ENCODE measurements around the gene MIEN1. TPM values are rescaled to one million over a fixed set of nuclear protein-coding genes. Genes with fewer than 3 reads are reported as not detected.
"Not testable (repeated sequence)": the region's sequence is repeated elsewhere in the genome, so short reads cannot be mapped to it uniquely, and the experiment has no call there.

MIEN1 gene
- 10 to 100 TPM; 39.4 to 40.1 TPM for total RNA-seq

GRCh38 chr17:39730095-39730921, at the start of gene MIEN1:
Gene MIEN1 (minus strand): TSS chr17:39730532. CDS start chr17:39730495, 37 bp downstream.
- Mint-ChIP-seq H3K27ac (peak within 1 kb of the TSS; percentile 79), H3K27me3 (ENCODE audit: low read depth) (no peaks in the 10 kb centered on the region), H3K9me3 (no peaks in the 10 kb centered on the region), H3K4me1 (ENCODE audit: low read depth) (peaks cover 18% of the 10 kb centered on the region), H3K4me3 (peak within 1 kb of the TSS; percentile 95 to 97), H3K36me3 (ENCODE audit: insufficient read depth in 2 of 2) (peaks cover 0 to 3% of the 10 kb centered on the region in 2 donors)
- ATAC-seq (replicated peaks in 1 of 2) = peak; percentile 95 to 96
- peak; percentile 94 to 98 for DNase-seq

- Mint-ChIP-seq H3K4me3 (peak overlapping the region; percentile 81 to 99), H3K27ac (peak overlapping the region; percentile 98), H3K27me3 (ENCODE audit: low read depth) (no peaks in the 10 kb centered on the region), H3K36me3 (ENCODE audit: insufficient read depth in 2 of 2) (peaks cover 12 to 31% of the 10 kb centered on the region in 2 donors), H3K9me3 (no peaks in the 10 kb centered on the region), H3K4me1 (ENCODE audit: low read depth) (peaks cover 89% of the 10 kb centered on the region)
- peak; percentile 78 to 85 for ATAC-seq (replicated peaks in 1 of 2)
- DNase-seq = no peak
Observed at GRCh38 chr17:39777534-39778365, 47.4 kb upstream of the MIEN1 start.

DNA sequence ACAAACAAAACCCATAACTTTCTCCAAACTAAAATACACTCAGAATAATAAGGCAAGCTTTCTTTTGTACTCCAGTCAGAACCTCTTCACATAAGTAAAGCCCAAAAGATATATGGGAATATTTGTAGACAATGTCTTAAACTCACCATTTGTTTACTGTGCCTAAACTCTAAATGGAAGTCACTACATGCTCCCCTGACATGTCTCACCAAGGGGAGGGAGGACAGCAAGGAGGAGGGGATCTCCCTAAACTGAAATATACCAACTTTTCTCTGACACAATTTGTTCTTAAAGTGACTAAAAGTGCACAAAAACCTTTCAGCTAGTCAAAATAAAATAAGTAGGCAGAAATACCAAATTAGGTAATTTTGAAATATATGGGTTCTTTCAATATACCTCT, 45.9 kb upstream of the MIEN1 start:
- peak in 1 of 2 donors; percentile 34 for DNase-seq
- Mint-ChIP-seq H3K27ac (peak overlapping the region; percentile 98), H3K27me3 (ENCODE audit: low read depth) (no peaks in the 10 kb centered on the region), H3K4me3 (peak overlapping the region; percentile 81 to 99), H3K9me3 (no peaks in the 10 kb centered on the region), H3K36me3 (ENCODE audit: insufficient read depth in 2 of 2) (peaks cover 16 to 33% of the 10 kb centered on the region in 2 donors), H3K4me1 (ENCODE audit: low read depth) (peaks cover 89% of the 10 kb centered on the region)
- peak; percentile 28 to 31 for ATAC-seq (replicated peaks in 1 of 2)

DNA sequence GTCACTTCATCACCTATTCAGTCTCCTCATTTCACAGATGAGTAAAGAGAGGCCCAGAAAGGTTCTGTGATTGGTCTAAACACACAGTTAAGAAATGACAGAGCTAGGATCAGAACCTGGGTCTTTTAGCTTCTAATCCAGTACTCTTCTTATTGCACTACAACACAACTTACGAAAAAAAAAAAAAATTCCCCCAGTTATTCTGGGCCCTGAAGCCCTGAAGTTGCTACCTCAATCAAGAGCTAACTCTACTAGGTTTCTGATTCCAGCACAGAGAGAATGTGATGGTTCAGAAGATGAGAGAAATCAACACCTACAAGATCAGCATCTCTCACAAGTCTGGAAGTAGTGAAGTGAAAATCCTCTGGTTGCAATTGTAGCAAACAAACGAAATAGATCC, 44.7 kb upstream of the MIEN1 start:
- peaks cover 16 to 31% of the 10 kb centered on the region in 2 donors for H3K36me3 Mint-ChIP-seq (ENCODE audit: insufficient read depth in 2 of 2)
- DNase-seq (no peak), ATAC-seq (replicated peaks in 1 of 2) (peak; percentile 16 to 42)
- peak overlapping the region; percentile 98 for H3K27ac Mint-ChIP-seq
- H3K9me3 Mint-ChIP-seq = no peaks in the 10 kb centered on the region
- no peaks in the 10 kb centered on the region for H3K27me3 Mint-ChIP-seq (ENCODE audit: low read depth)
- H3K4me3 Mint-ChIP-seq = peak overlapping the region; percentile 81 to 99
- peaks cover 92% of the 10 kb centered on the region for H3K4me1 Mint-ChIP-seq (ENCODE audit: low read depth)

DNA sequence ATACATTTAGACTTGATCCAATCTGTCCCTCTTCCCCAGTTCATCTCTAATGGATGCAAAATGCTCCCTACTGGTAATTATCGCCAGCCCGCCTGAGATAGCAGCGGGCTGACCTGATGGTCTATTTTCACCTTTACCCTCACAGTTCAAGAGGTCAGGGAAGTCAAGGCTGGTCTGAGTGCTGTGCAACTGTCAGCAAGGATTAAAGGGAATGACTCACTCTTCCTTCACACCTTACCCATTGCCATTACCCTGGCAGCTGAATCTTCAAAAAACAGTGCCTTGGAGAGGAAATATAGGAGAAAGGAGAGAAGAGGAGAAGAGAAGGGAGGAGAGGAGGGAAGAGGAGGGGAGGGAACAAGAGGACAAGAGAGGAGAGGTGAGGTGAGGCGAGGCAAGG, 43.7 kb upstream of the MIEN1 start:
- ATAC-seq (replicated peaks in 1 of 2) = no peak
- peak overlapping the region; percentile 98 for H3K27ac Mint-ChIP-seq
- no peak for DNase-seq
- peaks cover 17 to 31% of the 10 kb centered on the region in 2 donors for H3K36me3 Mint-ChIP-seq (ENCODE audit: insufficient read depth in 2 of 2)
- H3K4me3 Mint-ChIP-seq = peak overlapping the region; percentile 64 to 83
- no peaks in the 10 kb centered on the region for H3K9me3 Mint-ChIP-seq
- H3K4me1 Mint-ChIP-seq (ENCODE audit: low read depth) = peaks cover 96% of the 10 kb centered on the region
- no peaks in the 10 kb centered on the region for H3K27me3 Mint-ChIP-seq (ENCODE audit: low read depth)

GRCh38 chr17:39772987-39773934, 42.9 kb upstream of the MIEN1 start:
- no peaks in the 10 kb centered on the region for H3K27me3 Mint-ChIP-seq (ENCODE audit: low read depth)
- H3K4me1 Mint-ChIP-seq (ENCODE audit: low read depth) = peaks cover 97% of the 10 kb centered on the region
- H3K36me3 Mint-ChIP-seq (ENCODE audit: insufficient read depth in 2 of 2) = peaks cover 17 to 36% of the 10 kb centered on the region in 2 donors
- H3K4me3 Mint-ChIP-seq = peak overlapping the region; percentile 58 to 83
- peak overlapping the region; percentile 98 for H3K27ac Mint-ChIP-seq
- H3K9me3 Mint-ChIP-seq = no peaks in the 10 kb centered on the region
- ATAC-seq (replicated peaks in 1 of 2) (no peak), DNase-seq (no peak)

DNA sequence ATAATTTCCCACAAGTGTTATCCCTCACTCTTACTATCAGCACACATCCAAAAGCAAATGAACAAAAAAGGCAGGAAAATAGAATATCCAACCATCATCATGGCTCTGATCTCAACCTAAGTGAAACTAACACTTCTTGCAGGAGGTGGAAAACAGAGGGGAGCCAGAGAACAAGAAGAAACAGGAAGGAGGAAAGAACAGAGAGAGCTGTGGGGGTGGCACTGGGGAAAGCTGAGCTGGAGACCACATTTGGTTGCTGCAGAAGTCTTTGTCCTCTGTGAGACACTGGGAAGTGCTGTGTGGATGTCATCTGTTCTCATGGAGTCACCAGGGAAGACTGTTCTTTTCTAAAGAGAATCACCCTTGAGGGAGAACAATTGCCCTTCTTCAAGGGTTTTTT, 42.1 kb upstream of the MIEN1 start:
- H3K9me3 Mint-ChIP-seq = no peaks in the 10 kb centered on the region
- H3K27me3 Mint-ChIP-seq (ENCODE audit: low read depth) = no peaks in the 10 kb centered on the region
- peaks cover 15 to 39% of the 10 kb centered on the region in 2 donors for H3K36me3 Mint-ChIP-seq (ENCODE audit: insufficient read depth in 2 of 2)
- ATAC-seq (replicated peaks in 1 of 2) (no peak), DNase-seq (no peak)
- peak overlapping the region; percentile 74 for H3K27ac Mint-ChIP-seq
- peaks cover 97% of the 10 kb centered on the region for H3K4me1 Mint-ChIP-seq (ENCODE audit: low read depth)
- H3K4me3 Mint-ChIP-seq = peak overlapping the region; percentile 53 to 83

DNA sequence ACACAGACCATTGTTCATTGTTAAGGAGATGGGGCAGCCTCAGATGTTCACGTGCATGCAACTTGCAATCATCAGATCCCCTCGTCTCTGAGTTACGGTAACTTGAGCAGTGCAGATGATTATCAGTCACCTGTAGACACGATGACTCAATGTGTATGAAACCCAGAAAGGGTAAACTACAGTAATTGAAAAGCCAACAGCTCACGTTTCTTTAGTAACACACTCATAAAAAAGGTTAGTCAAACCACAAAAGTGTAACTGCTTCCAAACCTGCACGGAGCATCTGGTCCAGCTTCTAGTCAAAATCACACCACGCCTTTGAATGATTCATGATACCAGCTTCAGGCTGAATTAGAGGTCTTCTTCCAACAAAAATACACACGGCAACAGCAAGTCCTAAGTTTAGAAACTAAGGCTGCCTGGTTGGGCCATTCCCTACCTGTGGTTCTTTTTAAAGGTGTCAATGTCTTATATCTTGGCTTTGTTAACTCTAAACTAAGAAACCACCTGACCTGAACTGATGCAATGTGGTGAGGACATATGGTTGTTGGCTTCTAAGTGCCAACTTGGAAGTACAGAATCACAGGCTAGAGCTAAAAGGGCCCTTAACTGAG, 39.7 kb upstream of the MIEN1 start:
- ATAC-seq (replicated peaks in 1 of 2) (peak; percentile 83 to 88), DNase-seq (peak; percentile 71 to 79)
- peak overlapping the region; percentile 89 for H3K27ac Mint-ChIP-seq
- H3K36me3 Mint-ChIP-seq (ENCODE audit: insufficient read depth in 2 of 2) = peaks cover 27 to 46% of the 10 kb centered on the region in 2 donors
- peaks cover 97% of the 10 kb centered on the region for H3K4me1 Mint-ChIP-seq (ENCODE audit: low read depth)
- H3K27me3 Mint-ChIP-seq (ENCODE audit: low read depth) = no peaks in the 10 kb centered on the region
- H3K9me3 Mint-ChIP-seq = no peaks in the 10 kb centered on the region
- peak overlapping the region; percentile 63 to 83 for H3K4me3 Mint-ChIP-seq

GRCh38 chr17:39767147-39767546, 36.8 kb upstream of the MIEN1 start:
- DNase-seq (peak in 1 of 2 donors; percentile 35), ATAC-seq (replicated peaks in 1 of 2) (no peak)
- Mint-ChIP-seq H3K36me3 (ENCODE audit: insufficient read depth in 2 of 2) (peaks cover 26 to 47% of the 10 kb centered on the region in 2 donors), H3K27me3 (ENCODE audit: low read depth) (no peaks in the 10 kb centered on the region), H3K4me3 (peak overlapping the region; percentile 75 to 83), H3K4me1 (ENCODE audit: low read depth) (peaks cover 90% of the 10 kb centered on the region), H3K9me3 (no peaks in the 10 kb centered on the region), H3K27ac (peak overlapping the region; percentile 89)

GRCh38 chr17:39765766-39766165, 35.4 kb upstream of the MIEN1 start:
- ATAC-seq (replicated peaks in 1 of 2) = no peak
- H3K9me3 Mint-ChIP-seq = no peaks in the 10 kb centered on the region
- H3K4me3 Mint-ChIP-seq = peak overlapping the region in 1 of 2 donors; percentile 31
- no peak for DNase-seq
- no peaks in the 10 kb centered on the region for H3K27me3 Mint-ChIP-seq (ENCODE audit: low read depth)
- peaks cover 88% of the 10 kb centered on the region for H3K4me1 Mint-ChIP-seq (ENCODE audit: low read depth)
- peak overlapping the region; percentile 89 for H3K27ac Mint-ChIP-seq
- H3K36me3 Mint-ChIP-seq (ENCODE audit: insufficient read depth in 2 of 2) = peaks cover 25 to 42% of the 10 kb centered on the region in 2 donors

GRCh38 chr17:39765175-39765574, 34.8 kb upstream of the MIEN1 start:
- peak overlapping the region; percentile 82 for H3K27ac Mint-ChIP-seq
- DNase-seq = no peak
- no peak for ATAC-seq (replicated peaks in 1 of 2)
- peaks cover 25 to 42% of the 10 kb centered on the region in 2 donors for H3K36me3 Mint-ChIP-seq (ENCODE audit: insufficient read depth in 2 of 2)
- H3K27me3 Mint-ChIP-seq (ENCODE audit: low read depth) = no peaks in the 10 kb centered on the region
- no peaks in the 10 kb centered on the region for H3K9me3 Mint-ChIP-seq
- H3K4me1 Mint-ChIP-seq (ENCODE audit: low read depth) = peaks cover 85% of the 10 kb centered on the region
- peak overlapping the region in 1 of 2 donors; percentile 31 for H3K4me3 Mint-ChIP-seq

DNA sequence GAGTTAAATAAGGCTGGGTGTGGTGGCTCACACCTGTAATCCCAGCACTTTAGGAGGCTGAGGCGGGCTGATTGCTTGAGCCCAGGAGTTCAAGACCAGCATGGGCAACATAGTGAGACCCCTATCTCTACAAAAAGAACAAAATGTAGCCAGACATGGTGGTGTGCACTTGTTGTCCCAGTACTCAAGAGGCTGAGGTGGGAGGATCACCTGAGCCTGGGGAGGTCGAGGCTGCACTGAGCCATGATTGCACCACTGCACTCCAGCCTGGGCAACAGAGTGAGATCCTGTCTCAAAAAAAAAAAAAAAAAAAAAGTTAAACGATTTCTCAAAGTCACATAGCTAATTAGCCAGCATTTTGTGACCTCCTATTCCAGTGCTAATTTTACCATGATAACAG, 33.8 kb upstream of the MIEN1 start:
- not testable (repeated sequence) for ATAC-seq (replicated peaks in 1 of 2); DNase-seq; H3K4me3 Mint-ChIP-seq; H3K27ac Mint-ChIP-seq; H3K27me3 Mint-ChIP-seq (ENCODE audit: low read depth); H3K9me3 Mint-ChIP-seq
- Mint-ChIP-seq H3K4me1 (ENCODE audit: low read depth) (peaks cover 85% of the 10 kb centered on the region), H3K36me3 (ENCODE audit: insufficient read depth in 2 of 2) (peaks cover 24 to 42% of the 10 kb centered on the region in 2 donors)

Measured in activated T-cell treated with anti-CD3 and anti-CD28 coated beads, Interleukin-2, amount 50 U/mL, for 72 hours (primary cell).